ENCODE results near the gene PITPNB.

The PITPNB gene

GRCh38 chr22:27874764-27875163 lies 44.3 kb downstream of the PITPNB start:
- no peak for DNase-seq (ENCODE audit: extremely low read depth, low read depth)
- H3K4me3 ChIP-seq (replicated peaks; ENCODE audit: low read depth, low read length), result no peak overlapping the region
- no peak for TF ChIP-seq CTCF (IDR thresholded peaks at IDR 0.05; ENCODE audit: low read depth, low read length, missing control alignments)

GRCh38 chr22:27874185-27874584 lies 44.9 kb downstream of the PITPNB start:
- no peak overlapping the region for H3K4me3 ChIP-seq (replicated peaks; ENCODE audit: low read depth, low read length)
- DNase-seq (ENCODE audit: extremely low read depth, low read depth), result no peak
- TF ChIP-seq CTCF (IDR thresholded peaks at IDR 0.05; ENCODE audit: low read depth, low read length, missing control alignments), result no peak

GRCh38 chr22:27873472-27873871 lies 45.6 kb downstream of the PITPNB start:
- H3K4me3 ChIP-seq (replicated peaks; ENCODE audit: low read depth, low read length), result no peak overlapping the region
- no peak for TF ChIP-seq CTCF (IDR thresholded peaks at IDR 0.05; ENCODE audit: low read depth, low read length, missing control alignments)
- no peak for DNase-seq (ENCODE audit: extremely low read depth, low read depth)

- no peak overlapping the region for H3K4me3 ChIP-seq (replicated peaks; ENCODE audit: low read depth, low read length)
- TF ChIP-seq CTCF (IDR thresholded peaks at IDR 0.05; ENCODE audit: low read depth, low read length, missing control alignments), result no peak
- no peak for DNase-seq (ENCODE audit: extremely low read depth, low read depth)
These were observed 46.6 kb downstream of the PITPNB start for GRCh38 chr22:27872488-27872887.

- no peak for DNase-seq (ENCODE audit: extremely low read depth, low read depth)
- TF ChIP-seq CTCF (IDR thresholded peaks at IDR 0.05; ENCODE audit: low read depth, low read length, missing control alignments), result no peak
- H3K4me3 ChIP-seq (replicated peaks; ENCODE audit: low read depth, low read length), result no peak overlapping the region
These were observed 47.6 kb downstream of the PITPNB start for GRCh38 chr22:27871306-27872014.

- no peak for DNase-seq (ENCODE audit: extremely low read depth, low read depth)
- no peak for TF ChIP-seq CTCF (IDR thresholded peaks at IDR 0.05; ENCODE audit: low read depth, low read length, missing control alignments)
- H3K4me3 ChIP-seq (replicated peaks; ENCODE audit: low read depth, low read length), result no peak overlapping the region
These were observed 48.5 kb downstream of the PITPNB start for GRCh38 chr22:27870234-27871191.
